HG02840 (cell line): ENCODE measurements around the gene ZFYVE27.
A peak's percentile ranks its signal among the peaks of the same experiment; 100 is the strongest.
"Not testable (repeated sequence)": the region's sequence is repeated elsewhere in the genome, so short reads cannot be mapped to it uniquely, and the experiment has no call there.

ENCODE experiments used
- ATAC-seq: cut with Tn5 transposase; IDR thresholded peaks from one replicate; pipeline ENCODE4 v1.9.1; 2021; ENCODE audit warnings: mild to moderate bottlenecking, moderate library complexity, moderate number of reproducible peaks; ENCODE audit not compliant: unreplicated experiment, low FRiP score

Gene ZFYVE27, protein sequence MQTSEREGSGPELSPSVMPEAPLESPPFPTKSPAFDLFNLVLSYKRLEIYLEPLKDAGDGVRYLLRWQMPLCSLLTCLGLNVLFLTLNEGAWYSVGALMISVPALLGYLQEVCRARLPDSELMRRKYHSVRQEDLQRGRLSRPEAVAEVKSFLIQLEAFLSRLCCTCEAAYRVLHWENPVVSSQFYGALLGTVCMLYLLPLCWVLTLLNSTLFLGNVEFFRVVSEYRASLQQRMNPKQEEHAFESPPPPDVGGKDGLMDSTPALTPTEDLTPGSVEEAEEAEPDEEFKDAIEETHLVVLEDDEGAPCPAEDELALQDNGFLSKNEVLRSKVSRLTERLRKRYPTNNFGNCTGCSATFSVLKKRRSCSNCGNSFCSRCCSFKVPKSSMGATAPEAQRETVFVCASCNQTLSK

DNA sequence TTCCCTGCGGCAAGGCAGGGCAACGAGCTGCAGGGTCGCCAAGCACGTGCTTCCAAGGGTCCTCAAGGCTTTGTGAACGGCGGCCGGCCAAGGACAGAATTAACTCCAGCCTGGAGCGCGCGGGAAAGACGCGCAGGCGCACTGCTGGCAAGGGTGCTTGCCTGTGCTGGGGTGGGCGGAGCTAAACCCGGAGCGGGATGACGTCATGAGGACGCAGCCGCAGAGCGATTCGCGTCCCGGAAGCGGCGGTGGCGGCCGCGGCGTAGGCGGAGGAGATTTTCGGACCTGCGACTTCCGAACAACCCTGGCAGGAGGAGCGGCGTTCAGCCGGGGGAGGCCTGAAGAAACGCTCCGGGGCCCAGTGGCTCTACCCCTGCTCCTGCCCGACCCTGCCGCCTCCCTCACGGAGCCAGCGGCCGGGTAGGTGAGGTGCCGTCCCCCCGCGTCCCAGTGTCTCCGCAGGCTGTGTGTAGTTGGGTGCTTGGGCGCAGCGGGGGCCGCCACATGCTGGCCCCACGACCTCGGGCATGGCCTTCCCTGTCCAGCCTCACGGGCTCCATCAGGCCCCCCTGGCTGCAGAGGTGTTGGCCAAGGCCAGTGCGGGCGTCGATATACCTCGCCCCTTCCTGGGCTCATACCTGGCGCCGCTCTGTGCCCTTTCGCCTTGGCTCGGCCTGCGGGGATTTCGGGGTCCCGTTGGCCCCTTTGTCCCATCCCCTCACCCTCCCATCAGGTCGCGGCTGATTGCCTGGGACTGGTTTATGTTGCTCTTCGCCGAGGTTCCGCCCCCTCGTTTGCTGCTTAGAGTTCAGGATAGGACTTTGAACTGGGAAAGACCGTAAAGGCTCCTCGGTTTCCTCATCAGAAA, at the start of gene ZFYVE27:
TSS of gene ZFYVE27 (plus strand) at position 227 of the 868 bp plus-strand sequence. CDS start 1,350 bp downstream, outside the sequence.
- ATAC-seq, result peak; percentile 93

DNA sequence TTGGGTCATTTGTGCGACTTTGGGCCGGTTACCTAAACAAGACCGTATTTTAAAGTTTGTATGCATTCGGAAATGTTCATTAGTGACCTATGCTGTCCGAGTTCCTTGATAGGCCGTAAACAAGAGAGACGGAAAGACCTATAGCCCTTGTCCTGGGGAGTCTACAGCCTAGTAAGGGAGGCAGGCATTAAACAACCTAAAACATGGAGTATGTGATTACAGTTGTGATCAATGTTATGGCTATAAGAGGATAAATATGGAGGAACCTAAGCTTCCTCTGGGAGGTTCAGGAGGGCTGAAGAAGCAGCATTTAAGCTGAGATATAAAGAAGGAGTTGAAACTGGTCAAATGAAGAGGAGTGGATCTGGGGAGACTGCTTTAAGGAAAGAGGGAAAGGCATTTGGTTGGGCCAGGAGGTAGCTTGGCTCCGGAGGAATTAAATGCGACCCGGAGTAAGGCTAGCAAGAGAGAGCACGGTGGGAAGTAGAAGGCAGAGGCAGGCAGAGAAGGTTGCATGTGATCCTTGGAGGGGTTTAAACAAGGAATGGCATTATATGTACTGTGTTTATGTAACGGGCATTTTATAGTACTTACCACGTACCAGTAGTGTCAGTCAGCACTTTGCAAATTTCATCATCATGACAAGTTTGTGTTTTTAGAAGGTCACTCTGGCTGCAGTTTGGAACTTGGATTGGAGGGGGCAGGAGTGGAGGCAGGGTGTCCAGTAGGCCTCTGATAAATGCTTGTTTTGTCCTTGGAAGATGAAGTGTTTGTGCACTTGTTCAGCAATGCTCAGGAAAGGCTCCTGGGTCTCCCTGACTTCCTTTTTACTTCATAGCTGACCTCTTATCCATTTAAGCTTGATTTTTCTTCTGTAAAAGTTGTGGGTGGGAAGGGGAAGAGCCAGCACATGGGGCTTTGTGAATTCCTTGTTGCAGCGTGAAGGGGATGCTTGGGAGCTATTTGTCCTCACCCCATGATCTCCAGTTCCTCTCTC, 48.8 kb upstream of the ZFYVE27 start:
- no peak for ATAC-seq

DNA sequence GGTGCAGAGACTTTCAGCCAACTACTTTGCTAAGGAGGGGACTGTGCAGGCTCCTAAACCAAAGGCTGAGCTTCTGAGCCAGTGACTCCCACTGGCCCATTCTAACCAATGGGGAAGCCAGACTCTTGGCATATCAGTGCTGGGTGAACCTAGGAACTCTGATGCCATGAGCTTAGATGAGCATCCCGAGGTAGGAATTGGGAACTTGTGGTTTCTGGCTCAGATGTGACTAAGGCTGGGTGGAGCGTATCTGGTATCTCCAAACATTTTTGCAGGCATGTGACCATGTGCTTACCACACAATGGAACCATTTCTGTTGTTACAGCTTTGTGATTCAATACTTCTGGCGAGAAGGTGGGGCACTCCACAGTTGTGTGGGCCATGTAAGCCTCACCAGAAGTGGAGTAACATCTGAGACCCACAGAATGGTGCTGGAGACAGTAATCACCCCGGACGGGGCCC, 47.3 kb upstream of the ZFYVE27 start:
- ATAC-seq, result no peak

DNA sequence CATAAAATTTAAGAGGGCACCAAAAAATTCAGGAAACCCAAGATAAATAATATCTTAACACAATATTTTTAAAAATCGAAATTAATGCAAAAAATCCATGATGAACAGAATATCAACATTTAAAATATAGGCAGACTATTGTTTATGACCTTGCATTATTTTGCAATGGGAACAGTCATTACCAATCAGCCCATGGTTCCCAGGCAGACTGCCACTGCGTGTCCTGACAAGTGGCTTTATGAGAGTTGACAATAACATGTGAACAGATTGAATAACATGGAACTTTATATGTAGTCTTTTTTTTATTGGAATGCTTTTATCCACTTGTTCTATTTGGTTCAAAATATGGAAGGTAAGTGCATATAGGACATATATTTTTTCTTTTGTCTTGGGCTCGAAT, 46.8 kb upstream of the ZFYVE27 start:
- ATAC-seq, result no peak

DNA sequence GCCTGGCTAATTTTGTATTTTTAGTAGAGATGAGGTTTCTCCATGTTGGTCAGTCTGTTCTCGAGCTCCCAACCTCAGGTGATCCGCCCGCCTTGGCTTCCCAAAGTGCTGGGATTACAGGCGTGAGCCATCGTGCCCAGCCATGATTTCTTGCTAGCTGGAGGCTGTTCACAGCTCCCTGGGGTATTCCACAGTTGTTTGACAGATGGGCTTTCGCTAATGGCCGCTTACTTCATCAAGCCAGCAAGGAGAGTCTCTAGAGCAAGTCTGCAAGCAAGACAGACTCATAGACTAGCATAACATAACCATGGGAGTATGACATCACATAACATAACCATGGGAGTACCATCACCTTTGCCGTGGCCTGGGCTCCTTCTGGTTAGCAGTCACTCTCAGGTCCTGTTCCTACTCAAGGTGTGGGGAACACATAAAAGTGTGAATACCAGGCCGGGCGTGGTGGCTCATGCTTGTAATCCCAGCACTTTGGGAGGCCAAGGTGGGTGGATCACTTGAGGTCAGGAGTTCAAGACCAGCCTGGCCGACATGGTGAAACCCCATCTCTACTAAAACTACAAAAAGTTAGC, 38.8 kb upstream of the ZFYVE27 start:
- not testable (repeated sequence) for ATAC-seq

DNA sequence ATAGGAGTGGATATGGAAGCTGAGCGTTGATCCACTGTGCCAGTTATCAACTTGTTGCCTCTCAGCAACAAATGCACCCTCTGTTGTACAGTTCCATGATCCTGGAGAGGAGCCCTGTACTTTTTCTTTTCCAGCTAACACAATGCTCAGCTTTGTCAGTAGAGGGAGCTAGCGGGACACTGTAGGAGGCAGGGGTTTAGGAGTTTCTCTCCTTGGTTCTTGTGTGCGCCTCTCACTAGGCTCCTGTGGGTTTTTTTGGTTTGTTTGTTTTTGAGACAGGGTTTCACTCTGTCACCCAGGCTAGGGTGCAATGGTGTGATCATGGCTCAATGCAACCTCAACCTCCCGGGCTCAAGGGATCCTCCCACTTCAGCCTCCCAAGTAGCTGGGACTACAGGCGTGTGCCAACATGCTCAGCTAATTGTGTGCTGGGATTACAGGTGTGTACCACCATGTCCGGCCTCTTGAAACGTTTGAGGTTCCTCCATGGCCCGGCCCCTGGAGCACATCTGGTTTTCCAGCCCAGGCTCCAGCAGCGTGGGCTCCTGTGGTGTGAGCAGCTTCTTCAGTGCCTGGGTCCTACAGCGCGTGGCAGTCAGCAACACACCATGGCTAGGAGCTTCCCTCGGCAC, 35.4 kb upstream of the ZFYVE27 start:
- ATAC-seq, result no peak

DNA sequence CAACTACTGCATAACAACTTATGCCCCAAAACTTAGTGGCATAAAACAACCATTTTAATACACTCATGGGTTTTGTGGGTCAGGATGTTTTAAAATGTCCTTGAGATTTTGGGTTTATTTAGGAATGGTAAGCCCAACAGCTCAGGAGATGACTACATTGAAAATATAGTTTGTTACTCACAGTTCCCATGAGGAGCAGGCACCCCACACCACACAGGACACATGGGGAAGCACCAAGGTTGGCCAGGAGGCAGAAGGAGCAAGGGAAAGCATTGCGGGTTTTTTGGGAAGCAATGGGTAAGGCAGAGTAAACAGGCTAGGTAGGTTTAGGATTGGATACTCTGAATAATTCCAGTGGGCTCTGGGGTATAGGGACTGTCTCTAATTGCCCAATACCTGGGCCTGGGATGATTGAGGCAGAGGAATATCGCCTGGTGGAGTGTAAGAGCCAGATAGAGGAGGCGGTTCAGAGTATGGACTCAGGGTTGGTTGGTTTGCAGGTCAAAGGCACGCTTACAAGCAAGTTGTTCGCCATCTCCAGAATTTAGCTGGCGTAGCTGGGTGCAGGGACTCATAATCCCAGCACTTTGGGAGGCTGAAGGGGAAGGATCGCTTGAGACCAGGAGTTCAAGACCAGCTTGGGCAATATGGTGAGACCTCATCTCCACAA, 33.4 kb upstream of the ZFYVE27 start:
- ATAC-seq, result no peak

DNA sequence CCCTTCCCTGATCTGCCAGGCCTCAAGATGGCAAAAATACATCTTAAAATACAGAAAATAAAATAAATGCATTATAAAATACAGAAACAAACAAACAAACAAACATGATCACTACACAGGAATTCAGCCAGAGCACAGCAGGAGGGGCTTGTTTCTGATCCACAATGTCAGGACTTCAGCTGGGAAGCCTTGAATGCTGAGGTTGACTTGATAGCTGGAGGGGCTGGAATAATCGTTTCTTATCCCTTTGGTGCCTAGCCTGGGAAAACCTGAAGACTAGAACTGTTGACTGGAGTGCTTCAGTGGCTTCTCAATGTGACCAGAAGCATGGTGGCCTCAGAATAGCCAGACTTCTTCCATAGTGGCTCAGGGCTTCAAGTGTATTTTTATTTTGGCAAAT, 32.6 kb upstream of the ZFYVE27 start:
- ATAC-seq, result no peak

DNA sequence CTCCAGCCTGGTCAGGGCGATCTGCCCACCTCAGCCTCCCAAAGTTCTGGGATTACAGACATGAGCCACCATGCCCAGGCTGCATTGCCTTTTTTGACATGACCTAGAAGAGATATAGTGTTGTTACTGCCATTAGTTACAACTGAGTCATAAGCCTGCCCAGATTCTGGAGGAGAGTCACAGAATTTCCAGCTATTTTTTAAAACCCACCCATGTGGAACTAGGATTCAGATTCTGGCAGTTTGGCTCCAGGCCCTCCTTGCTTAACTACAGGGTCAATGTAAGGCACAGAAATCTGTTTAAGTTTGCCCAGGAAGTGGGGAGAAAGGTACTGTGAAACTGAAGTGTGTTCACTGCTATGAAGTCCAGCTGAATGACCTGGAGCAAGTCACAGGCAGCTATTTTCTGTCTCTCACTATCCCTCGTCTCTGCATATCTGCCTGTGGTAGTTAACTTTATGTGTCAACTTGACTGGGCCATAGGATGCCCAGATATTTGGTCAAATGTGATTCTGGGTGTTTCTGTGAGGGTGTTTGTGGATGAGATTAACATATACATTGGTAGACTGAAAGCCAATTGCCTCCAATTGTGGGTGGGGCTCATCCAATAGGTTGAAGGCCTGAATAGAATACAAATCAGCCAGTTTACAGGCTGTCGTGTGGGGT, 31.8 kb upstream of the ZFYVE27 start:
- ATAC-seq, result no peak

DNA sequence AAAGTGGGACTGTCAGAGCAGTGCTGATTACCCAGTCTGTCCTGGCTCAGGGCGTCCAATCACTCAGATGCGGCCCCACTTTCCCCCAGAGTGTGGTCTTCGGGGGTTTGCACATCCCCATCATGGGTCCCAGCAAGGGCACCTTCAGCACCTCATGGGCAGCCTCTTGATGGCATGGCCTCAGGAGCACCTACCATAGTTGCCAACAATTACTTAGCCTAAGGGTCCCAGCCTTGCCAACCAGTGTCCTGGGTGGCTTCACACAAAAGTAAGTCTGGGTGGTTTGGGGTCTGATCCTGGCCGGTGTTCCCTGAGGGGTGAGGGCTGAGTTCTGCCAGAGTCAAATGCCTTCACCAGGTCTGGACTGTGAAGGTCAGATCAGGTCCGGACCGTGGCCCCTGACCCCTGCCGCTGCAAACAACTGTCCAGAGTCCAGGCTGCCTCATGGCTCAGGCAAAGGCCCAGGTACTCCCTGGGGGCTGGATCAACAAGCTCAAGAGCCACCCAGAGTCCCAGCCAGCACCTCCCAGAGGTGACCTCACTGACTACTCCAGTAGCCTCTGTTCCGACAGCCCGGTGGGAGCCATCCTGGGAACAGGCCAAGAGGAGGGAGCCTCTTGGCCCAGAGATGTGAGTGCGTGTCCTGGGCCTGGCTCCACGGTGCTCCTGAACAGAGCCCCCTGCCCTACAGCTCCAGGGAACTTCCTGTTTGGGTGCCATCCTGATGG, 29.6 kb upstream of the ZFYVE27 start:
- no peak for ATAC-seq

DNA sequence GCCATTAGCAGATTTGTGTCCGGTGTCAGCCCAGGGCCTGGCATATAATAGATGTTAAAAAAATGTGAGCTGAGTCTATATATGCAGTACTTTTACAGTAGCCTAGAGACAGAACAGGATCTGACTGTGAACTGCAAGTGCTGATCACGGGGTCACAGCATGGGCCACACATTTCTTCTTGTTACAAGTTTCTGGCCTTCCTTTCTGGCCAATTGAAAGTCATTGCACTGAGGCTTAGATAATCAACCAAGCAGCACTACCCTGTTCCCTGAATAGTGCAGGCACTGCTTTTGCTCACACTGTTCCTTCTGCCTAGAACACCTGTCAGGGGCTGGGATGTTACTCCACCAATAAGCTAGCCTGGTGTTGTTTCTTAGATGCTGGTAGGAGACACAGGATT, 28.8 kb upstream of the ZFYVE27 start:
- ATAC-seq, result no peak

DNA sequence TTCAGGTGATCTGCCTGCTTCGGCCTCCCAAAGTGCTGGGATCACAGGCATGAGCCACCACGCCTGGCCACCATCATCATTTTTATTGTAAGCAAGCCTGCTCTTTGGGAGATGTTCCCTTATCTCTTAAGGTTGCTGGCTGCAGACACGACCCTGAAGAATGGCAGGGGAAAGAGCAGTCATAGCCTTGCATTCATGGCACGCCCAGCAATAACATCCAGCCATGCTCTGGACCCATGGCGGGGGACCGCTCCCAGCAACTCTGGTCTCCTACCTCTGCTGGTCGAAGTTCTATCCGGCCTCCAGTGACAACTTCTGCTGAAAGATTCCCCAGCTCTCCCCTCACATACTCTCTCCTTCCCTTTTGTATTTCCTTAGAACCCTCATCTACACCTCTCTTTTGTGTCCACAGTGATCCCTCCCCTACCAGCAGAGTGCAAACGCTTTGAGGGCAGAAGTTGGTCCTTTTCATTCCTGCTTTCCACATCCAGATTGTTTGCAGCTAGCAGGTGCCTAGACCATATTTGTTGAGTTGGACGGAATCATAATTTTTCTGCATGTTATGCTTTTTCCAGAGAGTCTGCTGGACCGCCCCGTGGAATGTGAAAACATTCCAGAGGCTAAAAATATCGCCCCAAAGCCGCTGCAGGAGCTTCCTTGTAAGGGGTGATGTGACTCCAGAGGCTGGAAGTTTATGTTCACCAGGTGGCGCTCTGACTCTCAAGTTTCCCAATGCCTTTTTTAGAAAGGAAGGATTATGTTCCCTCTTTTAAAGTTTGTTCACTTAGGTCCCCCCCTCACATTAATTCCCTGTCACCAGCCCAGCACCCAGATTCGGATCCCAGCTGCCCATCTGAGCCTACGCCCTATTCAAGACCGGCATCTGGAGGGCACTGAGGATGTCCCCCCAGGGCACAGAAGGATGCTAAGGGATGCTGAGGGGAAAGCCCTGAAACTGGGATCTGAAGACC, 27.7 kb upstream of the ZFYVE27 start:
- no peak for ATAC-seq

DNA sequence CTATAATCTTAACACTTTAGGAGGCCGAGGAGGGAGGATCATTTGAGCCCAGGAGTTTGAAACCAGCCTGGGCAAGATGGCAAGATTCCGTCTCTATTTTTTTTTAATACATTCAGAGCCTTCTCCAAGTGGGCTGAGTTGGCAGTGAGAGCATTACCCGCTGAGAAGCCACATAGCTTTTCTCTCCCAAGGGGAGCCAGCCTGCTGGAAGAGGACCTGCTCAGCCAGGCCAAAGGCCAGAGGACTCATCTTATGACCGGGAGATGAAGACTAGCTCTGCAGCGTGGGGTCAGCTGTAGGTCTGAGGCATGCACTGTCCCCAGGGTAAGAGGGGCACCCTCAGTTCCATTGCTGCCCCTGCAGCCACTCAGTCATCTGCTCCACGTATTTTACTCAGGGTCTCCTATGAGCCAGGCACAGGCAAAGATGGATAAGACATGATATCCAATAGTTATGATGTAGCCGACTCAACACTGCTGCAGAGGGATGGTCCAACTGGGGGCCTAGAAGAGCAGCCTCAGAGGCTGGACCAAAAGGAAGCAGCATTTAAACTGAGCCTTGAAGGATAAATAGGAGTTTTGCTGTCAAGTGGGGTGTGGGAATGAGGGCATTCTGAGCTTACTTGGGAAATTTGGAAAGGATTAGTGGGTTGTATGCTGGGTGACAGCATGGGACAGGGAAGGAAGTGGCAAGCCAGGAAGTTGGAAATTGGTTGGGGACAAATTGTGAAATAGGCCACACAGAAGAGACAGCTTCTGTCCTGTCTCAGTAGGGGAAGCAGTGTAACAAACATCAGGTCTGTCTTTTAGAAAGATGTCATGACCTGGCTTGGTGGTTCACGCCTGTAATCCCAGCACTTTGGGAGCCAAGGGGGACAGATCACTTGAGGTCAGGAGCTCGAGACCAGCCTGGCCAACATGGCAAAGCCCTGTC, 25.0 kb upstream of the ZFYVE27 start:
- ATAC-seq, result no peak

DNA sequence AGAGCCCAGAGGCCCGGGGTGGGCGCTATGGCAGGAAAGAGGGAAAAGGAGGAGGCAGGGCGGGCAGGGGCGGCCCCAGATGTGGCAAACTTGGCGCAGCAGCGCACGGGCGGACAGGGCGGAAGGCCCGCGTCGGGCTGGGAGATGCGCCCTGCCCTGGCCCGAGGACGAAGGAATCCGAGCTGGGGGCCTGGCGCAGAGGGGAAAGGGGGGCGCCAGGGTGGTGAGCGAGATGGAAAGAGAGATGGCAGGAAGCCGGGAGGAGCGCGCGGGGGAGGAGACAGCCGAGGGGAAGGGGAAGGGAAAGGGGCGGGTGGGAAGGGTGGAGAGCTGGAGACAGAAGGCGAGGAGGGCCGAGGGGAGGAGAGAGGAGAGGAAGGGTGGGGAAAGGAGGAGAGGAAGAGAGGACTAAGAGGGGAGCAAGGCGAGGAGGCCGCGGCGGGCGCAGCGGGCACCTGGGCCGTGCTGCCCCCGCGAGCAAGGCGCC, 23.5 kb upstream of the ZFYVE27 start, which contains the start of gene MARVELD1:
TSS of gene MARVELD1 (plus strand) at position 392 of the 487 bp plus-strand sequence. CDS start 147 bp downstream, outside the sequence.
- no peak for ATAC-seq

DNA sequence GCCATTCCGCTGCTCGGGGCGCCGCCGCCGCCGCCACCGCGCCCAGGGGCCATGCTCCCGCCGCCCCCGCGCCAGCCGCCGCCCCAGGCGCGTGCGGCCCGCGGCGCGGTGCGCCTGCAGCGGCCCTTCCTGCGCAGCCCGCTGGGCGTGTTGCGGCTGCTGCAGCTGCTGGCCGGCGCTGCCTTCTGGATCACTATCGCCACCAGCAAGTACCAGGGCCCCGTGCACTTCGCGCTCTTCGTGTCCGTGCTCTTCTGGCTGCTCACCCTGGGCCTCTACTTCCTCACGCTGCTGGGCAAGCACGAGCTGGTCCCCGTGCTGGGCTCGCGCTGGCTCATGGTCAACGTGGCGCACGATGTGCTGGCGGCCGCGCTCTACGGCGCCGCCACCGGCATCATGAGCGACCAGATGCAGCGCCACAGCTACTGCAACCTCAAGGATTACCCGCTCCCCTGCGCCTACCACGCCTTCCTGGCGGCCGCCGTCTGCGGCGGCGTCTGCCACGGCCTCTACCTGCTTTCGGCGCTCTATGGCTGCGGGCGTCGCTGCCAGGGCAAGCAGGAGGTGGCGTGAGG, 23.0 kb upstream of the ZFYVE27 start:
- ATAC-seq, result no peak
